Trophoblast cell (in vitro differentiated cells and primary cell): ENCODE measurements around the gene RCAN3.

Experiments used
- DNase-seq, 2 donors: peaks; one replicate each; pipeline ENCODE4 v3.0.0-alpha.2; 2016
- H2AFZ ChIP-seq: 2 replicates; pipeline ENCODE4 v1.6.1; 2013; ENCODE audit warnings: low read length, moderate library complexity, mild to moderate bottlenecking; ENCODE audit not compliant: insufficient read depth, poor library complexity
- H2AK5ac ChIP-seq: 2 replicates; pipeline ENCODE4 v1.6.1; 2013; ENCODE audit warnings: mild to moderate bottlenecking, low read length
- H2BK120ac ChIP-seq: 2 replicates; pipeline ENCODE4 v1.6.1; 2013; ENCODE audit warnings: low read length, mild to moderate bottlenecking, moderate library complexity; ENCODE audit not compliant: insufficient read depth, poor library complexity
- H2BK12ac ChIP-seq: 2 replicates; pipeline ENCODE4 v1.6.1; 2013; ENCODE audit warnings: mild to moderate bottlenecking, low read length, moderate library complexity
- H2BK5ac ChIP-seq: 2 replicates; pipeline ENCODE4 v1.6.1; 2013; ENCODE audit warnings: low read length, low read depth, moderate library complexity, mild to moderate bottlenecking; ENCODE audit not compliant: poor library complexity
- H3K14ac ChIP-seq: 2 replicates; pipeline ENCODE4 v1.6.1; 2013; ENCODE audit warnings: mild to moderate bottlenecking, low read length
- H3K18ac ChIP-seq: 2 replicates; pipeline ENCODE4 v1.6.1; 2013; ENCODE audit warnings: mild to moderate bottlenecking, low read length
- H3K23ac ChIP-seq: 2 replicates; pipeline ENCODE4 v1.6.1; 2013; ENCODE audit warnings: low read length
- H3K27ac ChIP-seq: 2 replicates; pipeline ENCODE4 v1.5.1; 2013; ENCODE audit warnings: low read depth, mild to moderate bottlenecking, inconsistent platforms, low read length, moderate library complexity
- H3K27me3 ChIP-seq: 2 replicates; pipeline ENCODE4 v1.6.1; 2013; ENCODE audit warnings: inconsistent platforms, mild to moderate bottlenecking, low read length, moderate library complexity; ENCODE audit not compliant: insufficient read depth
- H3K36me3 ChIP-seq, 2 experiments: 1 replicate in 1 of 2; 2 replicates in 1 of 2; pipeline ENCODE4 v1.6.1; 2013; ENCODE audit warnings: low read length in 2 of 2, mild to moderate bottlenecking in 2 of 2, moderate library complexity in 1 of 2; ENCODE audit not compliant: insufficient read depth in 2 of 2, control insufficient read depth in 1 of 2
- H3K4ac ChIP-seq: 2 replicates; pipeline ENCODE4 v1.6.1; 2013; ENCODE audit warnings: low read depth, mild to moderate bottlenecking, low read length, moderate library complexity
- H3K4me1 ChIP-seq, 2 experiments: 1 replicate in 1 of 2; 2 replicates in 1 of 2; pipeline ENCODE4 v1.6.1; 2013; ENCODE audit warnings: low read length in 2 of 2, mild to moderate bottlenecking in 2 of 2, moderate library complexity in 1 of 2; ENCODE audit not compliant: insufficient read depth in 2 of 2, control insufficient read depth in 1 of 2
- H3K4me2 ChIP-seq: 2 replicates; pipeline ENCODE4 v1.6.1; 2013; ENCODE audit warnings: inconsistent platforms, mild to moderate bottlenecking, low read length, moderate library complexity
- H3K4me3 ChIP-seq: 2 replicates; pipeline ENCODE4 v1.5.1; 2013; ENCODE audit warnings: mild to moderate bottlenecking, low read depth, low read length, inconsistent platforms
- H3K79me1 ChIP-seq: one replicate; pipeline ENCODE4 v1.6.1; 2013; ENCODE audit warnings: low read length
- H3K79me2 ChIP-seq: 2 replicates; pipeline ENCODE4 v1.6.1; 2013; ENCODE audit warnings: low read length, mild to moderate bottlenecking; ENCODE audit not compliant: control insufficient read depth, insufficient read depth, poor library complexity
- H3K9ac ChIP-seq: 2 replicates; pipeline ENCODE4 v1.6.1; 2013; ENCODE audit warnings: mild to moderate bottlenecking, low read length
- H3K9me3 ChIP-seq: 2 replicates; pipeline ENCODE4 v1.6.1; 2013; ENCODE audit warnings: low read depth, mild to moderate bottlenecking, control low read depth, inconsistent platforms, low read length; ENCODE audit not compliant: insufficient read depth
- H4K12ac ChIP-seq: 2 replicates; pipeline ENCODE4 v1.6.1; 2013; ENCODE audit warnings: low read depth, mild to moderate bottlenecking, low read length, moderate library complexity
- H4K8ac ChIP-seq: 2 replicates; pipeline ENCODE4 v1.6.1; 2013; ENCODE audit warnings: low read depth, mild to moderate bottlenecking, low read length, moderate library complexity
- H4K91ac ChIP-seq: one replicate; pipeline ENCODE4 v1.6.1; 2013; ENCODE audit warnings: low read depth, mild to moderate bottlenecking, low read length, moderate library complexity
- WGBS: extraction: QIAGEN DNeasy Blood & Tissue Kit; methylation state at CpG from one replicate; pipeline ENCODE4 v1.1.7; 2013; ENCODE audit warnings: missing lambda C conversion rate; ENCODE audit not compliant: insufficient read length, insufficient coverage; ENCODE audit errors: extremely low coverage; 5-methylcytosine and 5-hydroxymethylcytosine counted together

Gene RCAN3

DNA sequence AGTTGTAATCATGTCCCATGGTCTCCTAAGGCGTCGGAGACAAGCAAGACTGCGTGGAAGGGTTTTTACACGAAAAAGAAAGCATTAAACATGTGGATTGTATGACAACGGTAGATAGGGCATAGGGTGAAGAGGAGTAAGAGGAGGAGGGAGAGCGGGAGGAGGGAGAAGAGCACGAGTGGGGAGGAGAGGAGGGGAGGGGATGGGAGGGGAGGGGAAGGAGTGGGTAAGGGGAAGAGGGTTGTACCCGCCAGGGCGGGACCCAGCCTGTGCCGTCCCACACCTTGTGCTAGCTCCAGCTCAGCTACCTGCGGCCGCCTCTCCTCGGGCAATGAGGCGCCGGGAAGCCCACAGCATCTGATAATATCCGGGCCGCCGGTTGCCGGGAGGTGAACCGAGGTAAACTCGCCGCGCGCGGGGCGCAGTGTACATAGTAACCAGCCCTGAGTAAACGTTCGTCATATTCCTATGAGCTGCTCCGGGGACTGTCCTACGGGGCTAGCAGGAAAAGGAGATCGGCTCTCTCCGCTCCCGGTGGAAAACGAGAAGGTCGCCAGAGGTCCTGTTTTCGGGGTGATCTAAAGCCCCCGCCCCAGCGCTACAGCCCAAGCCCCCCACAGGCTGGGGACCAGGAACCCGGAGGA, 449 bp upstream of the RCAN3 start:
- Histone ChIP-seq H4K12ac (peak overlapping the region; percentile 56), H4K91ac (peak overlapping the region; percentile 78), H2BK12ac (no peak overlapping the region), H3K9me3 (no peaks in the 10 kb centered on the region), H2AFZ (peak overlapping the region; percentile 62), H3K79me2 (peaks cover 6% of the 10 kb centered on the region), H3K4me1 (peaks cover 4 to 7% of the 10 kb centered on the region in 2 experiments), H3K27ac (peak overlapping the region; percentile 76), H2BK5ac (peak overlapping the region; percentile 48), H3K27me3 (no peaks in the 10 kb centered on the region), H3K4me3 (peak overlapping the region; percentile 78), H2BK120ac (peak overlapping the region; percentile 67), H3K4me2 (peak overlapping the region; percentile 91), H3K23ac (no peak overlapping the region), H3K36me3 (no peaks in the 10 kb centered on the region), H3K4ac (no peak overlapping the region), H3K14ac (peak overlapping the region; percentile 75), H3K9ac (peak overlapping the region; percentile 70), H3K79me1 (peaks cover 12% of the 10 kb centered on the region), H2AK5ac (no peak overlapping the region), H3K18ac (peak overlapping the region; percentile 38), H4K8ac (peak overlapping the region; percentile 83)
- WGBS: no CpG with 5 or more reads among the region's 39 CpGs
- DNase-seq: peak; percentile 74 to 81

DNA sequence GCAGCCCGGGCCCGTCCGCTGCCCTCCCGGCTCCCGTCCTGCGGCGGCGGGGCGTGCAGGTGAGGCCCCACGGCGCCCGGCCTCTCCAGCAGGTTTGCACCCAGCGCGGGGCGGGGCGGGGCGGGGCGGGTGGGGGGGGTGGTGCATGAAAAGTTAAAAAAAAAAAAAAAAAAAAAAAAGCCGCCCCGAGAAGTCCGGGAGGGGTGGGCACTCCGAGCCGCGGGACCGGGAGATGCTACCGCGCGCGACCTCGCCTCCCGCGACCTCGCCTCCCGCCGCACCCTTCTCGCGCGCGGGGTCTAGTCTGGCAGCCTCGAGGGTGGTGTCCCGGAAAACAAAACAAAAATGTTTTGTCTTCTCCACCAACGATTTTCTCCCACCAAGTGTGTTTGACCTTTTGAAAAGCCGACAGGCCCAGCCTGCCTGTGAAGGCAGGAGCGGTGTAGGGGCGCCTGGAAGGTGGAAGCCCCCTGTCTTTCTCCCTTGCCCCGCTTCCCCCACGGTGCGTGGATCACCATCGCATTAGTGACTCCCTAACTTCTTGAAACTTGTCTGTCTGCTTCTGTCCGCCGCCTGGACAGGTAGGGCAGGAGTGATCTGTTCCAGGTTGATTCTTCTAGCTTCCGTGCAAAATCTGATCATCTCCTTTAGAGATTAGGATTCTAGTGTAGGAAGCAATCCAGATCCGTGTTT, 569 bp downstream of the RCAN3 start:
- Histone ChIP-seq H3K36me3 (no peaks in the 10 kb centered on the region), H3K4me3 (peak overlapping the region; percentile 78), H3K9ac (peak overlapping the region; percentile 0), H3K23ac (no peak overlapping the region), H4K12ac (peak overlapping the region; percentile 94), H2BK5ac (peak overlapping the region; percentile 72), H4K8ac (peak overlapping the region; percentile 66), H3K27me3 (no peaks in the 10 kb centered on the region), H3K4me1 (peaks cover 4 to 7% of the 10 kb centered on the region in 2 experiments), H3K79me2 (peaks cover 6% of the 10 kb centered on the region), H2AK5ac (no peak overlapping the region), H3K4ac (peak overlapping the region; percentile 47), H3K4me2 (peak overlapping the region; percentile 64), H4K91ac (peak overlapping the region; percentile 89), H3K9me3 (no peaks in the 10 kb centered on the region), H2BK12ac (peak overlapping the region; percentile 30), H2BK120ac (peak overlapping the region; percentile 81), H2AFZ (peak overlapping the region; percentile 95), H3K18ac (peak overlapping the region; percentile 85), H3K27ac (peak overlapping the region; percentile 40), H3K14ac (peak overlapping the region; percentile 82), H3K79me1 (peaks cover 12% of the 10 kb centered on the region)
- DNase-seq: peak; percentile 12 to 28
- WGBS: no CpG with 5 or more reads among the region's 53 CpGs

DNA sequence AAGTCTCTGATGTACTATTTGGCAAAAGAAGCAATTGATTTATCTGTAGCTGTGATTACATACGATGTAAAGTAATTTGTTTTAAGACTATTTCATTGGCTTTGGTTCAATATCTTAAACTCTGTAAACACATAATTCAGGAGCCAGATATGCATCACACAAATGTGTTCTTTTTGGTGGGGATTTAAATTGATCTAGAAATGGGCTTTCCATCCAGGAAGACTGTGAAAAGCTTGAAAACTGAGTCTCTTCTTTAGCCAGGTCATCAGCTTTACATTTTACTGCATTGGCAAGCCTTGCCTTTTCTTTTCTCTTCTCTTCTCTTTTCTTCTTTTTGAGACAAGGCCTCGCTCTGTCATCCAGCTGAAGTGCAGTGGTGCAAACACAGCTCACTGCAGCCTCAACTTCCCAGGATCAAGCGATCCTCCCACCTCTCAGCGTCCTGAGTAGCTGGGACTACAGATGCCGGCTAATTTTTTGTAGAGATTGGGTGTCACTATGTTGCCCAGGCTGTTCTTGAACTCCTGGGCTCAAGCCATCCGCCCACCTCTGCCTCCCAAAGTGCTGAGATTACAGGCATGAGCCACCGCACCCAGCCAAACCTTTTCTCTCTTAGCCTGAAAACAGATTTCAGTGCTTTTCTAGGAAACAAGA, 1.4 kb downstream of the RCAN3 start:
- Histone ChIP-seq H3K4ac (no peak overlapping the region), H3K4me3 (no peak overlapping the region), H3K4me2 (no peak overlapping the region), H4K8ac (no peak overlapping the region), H2BK12ac (no peak overlapping the region), H3K9me3 (no peaks in the 10 kb centered on the region), H3K14ac (no peak overlapping the region), H2AK5ac (no peak overlapping the region), H4K12ac (no peak overlapping the region), H3K36me3 (no peaks in the 10 kb centered on the region), H3K27ac (no peak overlapping the region), H3K4me1 (peaks cover 4 to 7% of the 10 kb centered on the region in 2 experiments), H2BK5ac (no peak overlapping the region), H2BK120ac (no peak overlapping the region), H3K18ac (no peak overlapping the region), H3K9ac (no peak overlapping the region), H2AFZ (no peak overlapping the region), H4K91ac (no peak overlapping the region), H3K79me1 (peaks cover 12% of the 10 kb centered on the region), H3K79me2 (peaks cover 6% of the 10 kb centered on the region), H3K23ac (no peak overlapping the region), H3K27me3 (no peaks in the 10 kb centered on the region)
- DNase-seq: no peak
- no CpG with 5 or more reads among the region's 7 CpGs for WGBS

DNA sequence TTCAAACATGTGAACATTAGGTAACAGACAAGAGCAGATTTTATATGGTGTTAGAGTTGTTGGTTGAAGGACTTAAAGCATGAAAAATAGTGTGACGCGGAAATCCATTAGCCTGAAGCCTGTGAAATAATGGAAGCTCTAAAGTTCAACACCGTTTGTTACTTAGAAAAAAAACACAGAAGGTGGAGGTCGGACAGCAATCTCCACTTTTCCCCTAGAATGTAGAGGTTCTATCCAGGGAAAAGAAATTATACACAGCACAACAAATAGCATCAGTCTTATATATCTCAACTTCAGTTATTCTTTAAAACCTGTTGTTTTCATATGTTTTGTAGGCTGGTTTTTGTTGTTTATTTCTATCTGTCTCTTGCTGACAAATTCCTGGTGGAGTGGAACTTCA, 1.9 kb downstream of the RCAN3 start:
- Histone ChIP-seq H2BK120ac (no peak overlapping the region), H3K14ac (no peak overlapping the region), H3K79me1 (peaks cover 12% of the 10 kb centered on the region), H4K8ac (no peak overlapping the region), H4K12ac (no peak overlapping the region), H3K27me3 (no peaks in the 10 kb centered on the region), H3K79me2 (peaks cover 6% of the 10 kb centered on the region), H3K36me3 (no peaks in the 10 kb centered on the region), H3K4me1 (peaks cover 4 to 7% of the 10 kb centered on the region in 2 experiments), H2BK12ac (no peak overlapping the region), H2BK5ac (no peak overlapping the region), H3K4me2 (no peak overlapping the region), H2AK5ac (no peak overlapping the region), H3K18ac (no peak overlapping the region), H2AFZ (no peak overlapping the region), H3K4ac (no peak overlapping the region), H4K91ac (no peak overlapping the region), H3K9ac (no peak overlapping the region), H3K9me3 (no peaks in the 10 kb centered on the region), H3K27ac (no peak overlapping the region), H3K4me3 (no peak overlapping the region), H3K23ac (no peak overlapping the region)
- DNase-seq: no peak
- WGBS: no CpG with 5 or more reads among the region's 4 CpGs
